Fibroblast of peridontal ligament (primary cell): Measurements from ENCODE around the gene COL5A1.
"Not testable (repeated sequence)": the region's sequence is repeated elsewhere in the genome, so short reads cannot be mapped to it uniquely, and the experiment has no call there.

Source experiments
- DNase-seq: peaks from one replicate; pipeline ENCODE4 v3.0.0-alpha.2; 2010; ENCODE audit errors: extremely low read depth

The COL5A1 gene

GRCh38 chr9:134676886-134677285, 35.3 kb downstream of the COL5A1 start:
- no peak for DNase-seq

DNA sequence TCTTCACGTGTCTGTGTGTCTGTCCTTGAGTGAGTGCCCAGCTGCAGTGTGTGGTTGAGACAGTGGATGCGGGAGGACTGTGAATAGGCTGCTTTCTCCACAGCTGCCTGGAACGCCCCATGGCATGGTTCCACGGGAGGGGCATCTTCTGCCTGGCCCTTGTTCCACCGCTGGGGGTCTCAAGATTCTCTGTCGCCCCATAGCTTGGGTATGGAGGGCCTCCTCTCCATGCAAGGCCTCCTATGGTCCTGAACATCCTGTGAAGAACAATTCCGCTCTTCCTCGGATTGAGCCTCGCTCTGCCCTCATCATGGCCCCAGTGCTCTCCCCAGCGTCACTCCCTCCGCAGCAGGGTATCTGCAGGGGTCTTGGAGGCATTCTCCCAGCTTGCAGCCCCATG, 36.1 kb downstream of the COL5A1 start:
- no peak for DNase-seq

- no peak for DNase-seq
Measured at GRCh38 chr9:134678206-134678605, 36.6 kb downstream of the COL5A1 start.

DNA sequence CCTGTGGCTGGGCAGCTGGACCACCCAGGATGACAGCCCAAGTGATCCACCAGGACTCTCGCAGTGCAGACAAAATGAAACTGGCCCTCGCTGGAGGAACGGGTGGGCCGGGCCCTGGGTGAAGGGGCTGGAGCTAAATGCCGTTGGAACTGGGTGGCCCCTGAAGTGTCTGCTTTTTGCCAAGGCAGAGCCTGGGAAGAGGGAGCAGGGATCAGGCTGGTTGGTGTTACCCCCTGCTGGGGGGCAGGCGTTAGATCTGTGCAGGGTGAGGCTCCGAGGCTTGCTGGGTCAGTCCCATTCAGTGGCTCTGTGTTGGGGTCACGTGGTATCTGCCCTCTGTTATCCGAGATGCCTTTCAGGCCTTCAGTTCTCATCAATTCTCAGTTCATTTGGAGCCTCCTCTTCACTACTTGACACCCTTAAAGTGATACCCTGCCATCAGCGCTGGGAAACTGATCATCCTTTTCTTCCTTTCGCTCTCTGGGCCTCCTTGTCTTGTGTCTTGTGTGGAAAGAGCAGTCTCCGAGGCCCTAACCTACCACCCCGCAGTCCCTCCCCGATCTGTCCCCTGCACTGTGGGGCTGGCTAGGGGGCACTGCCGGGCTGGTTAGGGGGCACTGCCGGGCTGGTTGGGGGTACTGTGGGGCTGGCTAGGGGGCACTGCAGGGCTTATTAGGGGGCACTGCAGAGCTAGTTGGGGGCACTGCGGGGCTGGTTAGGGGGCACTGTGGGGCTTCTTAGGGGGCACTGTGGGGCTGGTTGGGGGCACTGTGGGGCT, 37.3 kb downstream of the COL5A1 start:
- no peak for DNase-seq

- no peak for DNase-seq
Measured at GRCh38 chr9:134679616-134680392, 38.2 kb downstream of the COL5A1 start.

DNA sequence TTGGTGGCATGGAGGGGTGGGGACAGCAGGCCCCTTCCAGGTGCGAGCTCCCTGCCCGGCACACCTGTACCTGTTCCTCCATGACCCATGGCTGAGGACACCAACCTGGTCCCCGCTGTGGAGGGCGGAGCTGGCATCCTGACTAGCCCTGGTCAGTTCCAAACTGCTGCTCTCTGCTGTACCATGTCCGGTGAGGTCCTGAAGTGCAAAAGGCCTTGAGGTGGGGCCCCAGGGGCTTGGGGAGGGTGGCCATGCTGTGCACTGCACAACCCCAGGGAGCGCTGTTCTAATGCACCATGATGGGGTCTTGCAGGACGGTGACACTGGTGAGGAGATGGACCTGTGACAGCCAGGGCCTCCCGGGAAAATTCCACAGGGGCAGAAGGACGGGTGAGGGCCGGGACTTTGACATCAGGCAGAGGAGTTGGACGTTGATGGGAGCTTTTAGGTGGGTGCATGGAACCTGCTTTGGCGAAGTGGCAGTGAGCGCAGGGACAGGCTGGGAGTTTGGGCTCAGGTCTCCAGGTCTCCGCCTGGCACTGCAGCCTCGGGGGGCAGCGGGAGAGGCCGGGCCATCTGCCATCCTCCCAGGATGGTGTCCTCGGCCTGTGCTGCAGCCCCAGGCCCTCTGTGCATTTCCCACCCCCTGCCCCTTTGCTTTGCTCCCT, 38.9 kb downstream of the COL5A1 start:
- DNase-seq = no peak

- DNase-seq = no peak
Measured at GRCh38 chr9:134681061-134681661, 39.6 kb downstream of the COL5A1 start.

DNA sequence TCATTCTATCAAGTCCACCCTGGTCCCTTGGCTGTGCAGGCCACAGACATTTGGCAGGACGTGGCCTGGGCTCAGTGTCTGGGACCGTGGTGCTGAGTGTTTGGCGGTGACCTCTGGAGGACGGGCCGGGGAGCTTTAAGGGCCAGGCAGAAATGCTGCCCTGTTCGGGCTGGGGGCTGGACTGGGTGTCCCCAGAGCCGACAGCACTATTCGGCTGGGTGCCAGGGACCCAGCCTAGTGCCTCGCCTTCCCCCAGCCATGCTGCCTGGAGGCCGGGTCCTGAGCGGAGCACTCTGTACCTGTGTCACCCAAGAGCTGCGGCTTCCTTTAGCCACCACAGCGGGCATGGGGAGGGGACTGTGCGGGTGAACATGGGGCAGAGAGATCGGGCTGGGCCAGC, 40.4 kb downstream of the COL5A1 start:
- no peak for DNase-seq

DNA sequence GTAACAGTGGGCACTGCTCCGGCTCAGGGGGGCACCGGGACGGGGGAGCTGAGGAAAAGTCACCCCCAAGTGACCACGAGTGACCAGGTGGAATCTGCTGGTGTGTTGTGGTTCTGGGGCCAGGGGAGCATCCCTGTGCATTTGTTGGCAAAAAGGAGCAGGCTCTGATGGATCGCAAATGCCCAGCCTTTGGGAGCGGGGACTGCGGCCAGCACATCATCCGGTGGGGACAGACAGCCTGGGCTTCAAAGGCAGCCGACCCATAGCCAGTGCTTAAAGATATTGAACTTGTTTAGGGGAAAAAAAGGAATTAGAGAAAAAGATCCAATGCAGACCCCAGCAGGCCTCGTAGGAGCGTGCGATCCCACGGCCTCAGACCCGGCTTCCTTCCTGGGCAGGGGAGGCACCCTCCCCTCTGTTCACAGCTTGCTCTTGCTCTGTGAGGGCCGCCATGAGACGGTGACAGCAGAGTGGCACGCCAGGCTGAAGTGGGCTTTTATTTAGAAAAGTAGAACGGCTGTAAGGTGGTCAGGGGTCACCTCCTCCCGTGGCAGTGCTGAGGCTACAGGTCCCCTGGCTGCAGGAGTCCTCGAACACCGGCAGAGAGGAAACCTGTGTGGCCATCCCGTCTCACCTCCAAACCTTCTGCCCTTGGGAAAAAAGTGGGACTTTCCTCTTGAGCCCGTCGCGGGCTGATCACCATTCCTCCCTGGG, 41.2 kb downstream of the COL5A1 start:
- no peak for DNase-seq

DNA sequence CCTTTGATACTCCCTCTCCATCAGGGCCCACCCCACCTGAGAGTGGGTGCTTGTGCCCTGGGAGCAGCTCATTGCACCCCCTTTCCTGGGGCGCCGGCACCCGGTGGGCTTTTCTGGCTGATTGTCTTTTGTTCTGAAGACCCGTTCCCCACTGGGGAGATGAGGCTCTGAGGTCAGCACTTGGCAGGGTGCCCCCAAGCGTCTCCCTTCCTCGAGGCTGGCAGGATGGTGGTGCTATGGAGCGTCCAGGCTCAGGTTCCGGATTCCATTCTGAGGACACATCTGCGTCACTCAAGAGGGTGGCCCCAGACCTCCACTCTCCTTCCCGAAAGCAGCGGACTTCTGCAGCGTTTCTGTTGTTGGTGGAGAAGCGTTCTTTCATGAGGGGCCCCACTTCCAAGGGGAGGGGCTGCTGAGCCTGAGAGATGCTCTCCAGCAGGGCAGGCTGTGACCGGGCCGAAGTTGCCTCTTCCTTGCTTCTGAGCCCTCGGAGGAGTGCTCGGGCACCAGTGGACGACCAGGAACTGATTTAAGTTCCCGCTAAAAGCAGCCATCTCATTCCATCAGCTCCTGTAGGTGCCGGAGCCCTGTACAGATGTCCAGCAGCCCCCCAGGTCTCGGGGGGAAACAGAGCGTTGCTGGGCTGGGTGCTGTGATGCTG, 42.2 kb downstream of the COL5A1 start:
- DNase-seq = no peak

DNA sequence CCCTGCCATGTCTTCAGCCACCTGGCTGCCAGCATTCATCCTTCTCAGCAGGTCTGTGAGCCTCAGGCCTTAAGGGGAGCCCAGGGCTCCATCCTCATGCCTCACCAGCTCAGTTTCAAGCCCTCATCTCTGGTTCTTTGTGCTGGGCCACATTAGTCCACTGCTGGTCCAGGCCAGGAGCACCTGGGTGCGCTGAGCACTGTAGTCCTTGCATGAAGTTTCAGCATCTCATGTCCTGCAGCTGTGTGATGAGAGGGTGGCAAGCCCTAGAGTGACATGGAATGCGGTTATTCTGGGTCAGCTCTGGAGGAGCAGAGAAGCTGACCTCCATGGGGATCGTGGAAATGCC, 42.7 kb downstream of the COL5A1 start:
- no peak for DNase-seq

DNA sequence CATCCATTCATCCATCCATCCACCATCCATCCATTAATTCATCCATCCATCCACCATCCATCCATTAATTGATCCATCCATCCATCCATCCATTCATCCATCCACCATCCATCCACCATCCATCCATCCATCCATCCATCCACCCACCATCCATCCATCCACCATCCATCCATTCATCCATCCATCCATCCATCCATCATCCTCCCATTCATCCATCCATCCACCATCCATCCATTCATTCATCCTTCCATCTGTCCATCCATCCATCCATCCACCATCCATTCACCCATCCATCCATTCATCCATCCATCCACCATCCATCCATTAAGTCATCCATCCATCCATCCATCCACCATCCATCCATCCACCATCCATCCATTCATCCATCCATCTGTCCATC, 43.3 kb downstream of the COL5A1 start:
- DNase-seq = not testable (repeated sequence)

DNA sequence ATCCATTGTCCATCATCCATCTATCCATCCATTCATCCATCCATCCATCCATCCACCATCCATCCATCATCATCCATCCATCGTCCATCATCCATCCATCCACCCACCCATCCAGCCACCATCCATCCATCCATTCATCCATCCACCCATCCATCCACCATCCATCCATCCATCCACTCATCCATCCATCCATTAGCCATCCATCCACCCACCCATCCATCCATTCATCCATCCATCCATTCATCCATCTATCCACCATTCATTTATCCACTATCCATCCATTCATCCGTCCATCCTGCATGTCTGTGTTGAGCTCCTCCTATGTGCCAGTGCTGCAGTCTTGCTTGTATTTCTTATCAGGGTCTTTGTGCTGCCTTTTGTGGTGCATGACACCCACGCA, 44.2 kb downstream of the COL5A1 start:
- DNase-seq = no peak

GRCh38 chr9:134686896-134687295, 45.3 kb downstream of the COL5A1 start:
- no peak for DNase-seq

GRCh38 chr9:134687556-134687955, 46.0 kb downstream of the COL5A1 start:
- DNase-seq = no peak

DNA sequence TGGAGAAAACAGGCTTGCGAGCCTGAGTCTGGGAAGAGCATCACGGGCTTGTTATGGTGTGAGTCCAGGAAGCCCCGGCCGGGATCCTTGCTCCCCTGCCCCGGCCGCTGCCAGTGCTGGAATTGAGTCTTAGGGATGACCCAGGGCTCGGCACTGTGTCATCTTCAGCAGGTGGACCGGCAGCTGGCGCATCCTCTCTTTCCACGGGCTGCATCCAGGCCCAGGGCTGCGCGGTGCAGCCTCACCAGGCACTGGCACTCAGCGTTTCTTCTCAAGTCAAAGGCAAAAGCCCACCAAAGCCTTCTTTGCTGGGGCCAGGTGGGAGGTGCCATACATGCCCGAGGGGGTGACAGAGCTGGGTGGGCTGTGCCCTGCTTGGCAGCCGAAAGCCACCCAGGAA, 46.6 kb downstream of the COL5A1 start:
- no peak for DNase-seq

DNA sequence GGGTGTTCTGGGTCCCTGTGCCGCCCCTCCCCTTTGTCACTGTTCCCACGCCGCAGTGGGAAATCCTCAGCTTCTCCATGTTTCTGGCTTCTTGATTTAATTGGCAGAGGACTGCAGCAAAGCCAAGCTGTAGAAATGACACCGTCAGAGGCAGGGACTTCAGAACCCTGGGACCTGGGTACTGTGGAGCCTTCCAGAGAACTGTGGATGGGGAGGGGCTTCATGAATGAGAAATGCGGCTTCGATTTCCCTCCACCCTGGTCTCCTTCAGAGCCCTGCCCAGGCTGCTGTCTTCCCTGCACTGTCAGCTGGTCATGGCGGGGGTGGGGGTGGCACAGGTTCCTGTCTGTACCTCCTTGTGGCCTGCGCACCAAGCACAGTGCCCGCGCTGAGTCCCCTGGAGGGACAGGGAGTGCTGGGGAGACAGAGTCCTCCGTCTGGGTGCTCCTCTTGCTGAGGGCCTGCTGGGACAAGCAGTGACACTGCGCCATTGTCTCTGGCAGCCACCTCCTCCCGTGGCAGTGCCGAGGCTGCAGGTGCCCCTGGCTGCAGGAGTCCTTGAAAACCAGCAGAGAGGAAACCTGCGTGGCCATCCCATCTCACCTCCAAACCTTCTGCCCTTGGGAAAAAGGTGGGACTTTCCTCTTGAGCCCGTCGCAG, 47.2 kb downstream of the COL5A1 start:
- DNase-seq = no peak

GRCh38 chr9:134689321-134690181, 47.9 kb downstream of the COL5A1 start:
- peak; percentile 41 for DNase-seq

- DNase-seq = no peak
Measured at GRCh38 chr9:134690301-134690751, 48.7 kb downstream of the COL5A1 start.
